A549 (cell line): ENCODE data around the gene KEAP1. TPM values are rescaled to one million over a fixed set of nuclear protein-coding genes. Genes with fewer than 3 reads are reported as not detected.

Source experiments
- ATAC-seq, 2 experiments: fragments of 200-7000 bp in 1 of 2; fragments of >200 bp in 1 of 2; cut with Nextera tagmentation in 1 of 2; cut with Tn5 transposase in 1 of 2; 3 replicates each; pipeline versions ENCODE4 v1.8.0 to v1.9.1; 2018 to 2020; ENCODE audit warnings: mild to moderate bottlenecking in 1 of 2, moderate library complexity in 1 of 2
- CTCF ChIA-PET: fragments of 300-600 bp; sonication (Branson Sonifier 250); formaldehyde crosslinking; extraction: SDS; loops from one replicate; lab custom pipeline; 2021; ENCODE audit warnings: antibody characterized with exemption, inconsistent platforms; lab: Yijun Ruan, JAX
- POLR2A ChIA-PET: fragments of 350-600 bp; formaldehyde crosslinking; extraction: SDS; loops from one replicate; lab custom pipeline; 2021; ENCODE audit warnings: antibody characterized with exemption, inconsistent platforms; lab: Yijun Ruan, JAX
- DNase-seq, 2 experiments: peaks; one replicate each; pipeline versions ENCODE4 v3.0.0 to v3.0.0-alpha.2; 2011 to 2016; ENCODE audit warnings: low read depth in 1 of 2, low spot score in 1 of 2
- FAIRE-seq: peaks from 2 replicates; lab custom pipeline; 2011; peaks lifted over from hg19 to GRCh38; lab: Jason Lieb, UNC
- H3K27ac ChIP-seq, 2 experiments: fragments of >200 bp; sonication (Bioruptor Twin); formaldehyde crosslinking; 3 replicates each; pipeline ENCODE4 v1.5.1; 2016 to 2017
- H3K4me1 ChIP-seq: fragments of >200 bp; sonication (Bioruptor Twin); formaldehyde crosslinking; 3 replicates; pipeline ENCODE4 v1.6.1; 2016
- H3K4me2 ChIP-seq: fragments of >200 bp; sonication (Bioruptor Twin); formaldehyde crosslinking; 3 replicates; pipeline ENCODE4 v1.6.1; 2016
- H3K4me3 ChIP-seq: fragments of >200 bp; sonication (Bioruptor Twin); formaldehyde crosslinking; 3 replicates; pipeline ENCODE4 v1.5.1; 2016
- H3K9me3 ChIP-seq: fragments of >200 bp; sonication (Bioruptor Twin); formaldehyde crosslinking; 3 replicates; pipeline ENCODE4 v1.6.1; 2016
- ATOH8 ChIP-seq: fragments of 250-450 bp; sonication (Bioruptor Pico); IDR thresholded peaks from 2 replicates; pipeline ENCODE4 v1.5.0; 2020; ENCODE audit warnings: low read depth, mild to moderate bottlenecking, moderate library complexity
- BCL3 ChIP-seq: fragments of >200 bp; sonication (Bioruptor Twin); formaldehyde crosslinking; IDR thresholded peaks from 3 replicates; pipeline ENCODE4 v1.6.1; 2016
- CBX2 ChIP-seq: fragments of 200-600 bp; sonication (generic); IDR thresholded peaks from 2 replicates; pipeline ENCODE4 v1.6.1; 2016; ENCODE audit warnings: low read depth, mild to moderate bottlenecking, borderline replicate concordance
- CHD2 ChIP-seq: fragments of 150-350 bp; IDR thresholded peaks from 2 replicates; pipeline ENCODE4 v1.6.1; 2014; ENCODE audit warnings: low read length; ENCODE audit not compliant: partially characterized antibody
- CTCF ChIP-seq: fragments of >200 bp; sonication (Bioruptor Twin); formaldehyde crosslinking; IDR thresholded peaks from 3 replicates; pipeline ENCODE4 v1.5.1; 2016
- E2F6 ChIP-seq: IDR thresholded peaks from 2 replicates; pipeline ENCODE4 v1.6.1; 2012; ENCODE audit warnings: low read depth, borderline replicate concordance
- EP300 ChIP-seq, 2 experiments: fragments of >200 bp; sonication (Bioruptor Twin); formaldehyde crosslinking; IDR thresholded peaks; 2 replicates in 1 of 2; 3 replicates in 1 of 2; pipeline ENCODE4 v1.6.1; 2016 to 2017
- FOSL2 ChIP-seq, 2 experiments: fragments of 450-650 bp in 1 of 2; fragments of >200 bp in 1 of 2; sonication (Bioruptor Twin) in 1 of 2; formaldehyde crosslinking; IDR thresholded peaks; 2 replicates each; pipeline versions ENCODE4 v1.5.0 to v1.6.1; 2016 to 2020; ENCODE audit warnings: mild to moderate bottlenecking in 1 of 2, moderate library complexity in 1 of 2
- GATA3 ChIP-seq: IDR thresholded peaks from 2 replicates; pipeline ENCODE4 v1.6.1; 2012; ENCODE audit warnings: borderline replicate concordance
- HOXB5 ChIP-seq: fragments of 250-450 bp; sonication (Bioruptor Pico); IDR thresholded peaks from 2 replicates; pipeline ENCODE4 v1.5.0; 2020; ENCODE audit warnings: mild to moderate bottlenecking, moderate library complexity
- JUN ChIP-seq, 2 experiments: fragments of >200 bp; sonication (Bioruptor Twin); formaldehyde crosslinking; IDR thresholded peaks; 2 replicates in 1 of 2; 3 replicates in 1 of 2; pipeline ENCODE4 v1.6.1; 2016 to 2017
- MAFK ChIP-seq: fragments of 450-650 bp; IDR thresholded peaks from 2 replicates; pipeline ENCODE4 v1.6.1; 2014; ENCODE audit not compliant: partially characterized antibody
- NFE2L2 ChIP-seq: fragments of 150-350 bp; conservative IDR thresholded peaks from 2 replicates; pipeline ENCODE4 v1.6.1; 2014; ENCODE audit warnings: low read length
- PHF8 ChIP-seq: fragments of 200-600 bp; sonication (generic); IDR thresholded peaks from 2 replicates; pipeline ENCODE4 v1.6.1; 2016; ENCODE audit warnings: low read depth, mild to moderate bottlenecking, antibody characterized with exemption, moderate library complexity, borderline replicate concordance
- POLR2A ChIP-seq: IDR thresholded peaks from 2 replicates; pipeline ENCODE4 v1.6.1; 2012; ENCODE audit warnings: mild to moderate bottlenecking, low read length
- RFX5 ChIP-seq: fragments of 450-650 bp; IDR thresholded peaks from 2 replicates; pipeline ENCODE4 v1.7.1; 2014; ENCODE audit warnings: antibody characterized with exemption, mild to moderate bottlenecking, moderate library complexity
- TFCP2L1 ChIP-seq: fragments of 250-450 bp; sonication (Bioruptor Pico); IDR thresholded peaks from 2 replicates; pipeline ENCODE4 v1.5.0; 2021; ENCODE audit warnings: mild to moderate bottlenecking
- ZNF302 ChIP-seq: fragments of 250-450 bp; sonication (Bioruptor Pico); IDR thresholded peaks from 2 replicates; pipeline ENCODE4 v1.9.0; 2021; ENCODE audit warnings: inconsistent platforms, mild to moderate bottlenecking, moderate library complexity
- WGBS: methylation state at CpG from one replicate; pipeline ENCODE4 v1.1.6; 2017; ENCODE audit errors: missing lambda C conversion rate; 5-methylcytosine and 5-hydroxymethylcytosine counted together
- polyA plus RNA-seq, 4 experiments: library from polyadenylated mRNA; depleted of rRNA in 3 of 4; stranded (reverse); fragments of >200 nt; fragmentation: RNase III in 1 of 4; extraction: RNeasy Plus Mini Kit Qiagen cat#74134 plus additional on column Dnase treatment in 1 of 4; gene quantifications; 2 replicates in 3 of 4; 3 replicates in 1 of 4; pipeline ENCODE4 v1.2.3, GENCODE V29; 2011 to 2017
- TF ChIP-seq, protein P1 (sequence below): IDR thresholded peaks from 2 replicates; pipeline ENCODE4 v1.6.1; 2012

KEAP1 gene
- polyA plus RNA-seq, 2 of the 4 experiments (the other 2 are of a cell fraction) = 49.3 to 67.7 TPM

DNA sequence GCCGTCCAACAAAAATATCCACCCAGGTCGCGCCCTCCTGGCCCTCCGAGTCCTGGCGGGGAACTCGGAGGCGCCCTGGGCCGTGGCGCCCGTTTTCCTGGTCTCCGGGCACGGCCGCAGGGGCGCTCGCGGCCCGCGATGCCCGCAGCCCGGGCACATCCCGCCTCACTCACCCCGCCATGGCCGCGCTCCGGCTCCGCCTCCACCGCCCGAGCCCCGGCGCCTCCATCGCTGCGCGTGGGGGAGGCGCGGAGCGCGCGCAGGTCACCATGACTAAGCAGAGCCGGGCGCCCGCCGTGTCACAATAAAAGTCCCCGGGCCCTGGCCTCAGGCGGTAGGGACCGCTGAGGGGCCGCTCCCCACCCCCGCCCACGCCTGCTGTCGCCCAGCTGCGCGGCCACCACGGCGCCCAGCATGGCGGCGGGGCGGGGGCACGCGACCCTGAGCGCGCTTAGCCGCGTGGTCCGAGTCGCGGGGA lies 593 bp downstream of the KEAP1 start:
- no peaks in the 10 kb centered on the region for H3K9me3 ChIP-seq
- peak overlapping the region; percentile 100 for H3K27ac ChIP-seq
- POLR2A ChIA-PET = interaction anchor here (0.6 kb wide), 1 partner anchor 36 kb away, joined by 3 read pairs; no protein-coding TSS in a partner anchor
- H3K4me1 ChIP-seq = peaks cover 21% of the 10 kb centered on the region
- H3K4me3 ChIP-seq = peak overlapping the region; percentile 84
- CTCF ChIA-PET = no interaction called here
- H3K4me2 ChIP-seq = peak overlapping the region; percentile 98
- WGBS = no CpG with 5 or more reads among the region's 65 CpGs
- FAIRE-seq (no peak), DNase-seq (peak; percentile 71 to 87), ATAC-seq (peak; percentile 92)
- TF ChIP-seq POLR2A (peak; percentile 39), RFX5 (no peak; the same call in 1 of the 2 replicates), HOXB5 (CRISPR knock-in tag) (no peak; the same call in 1 of the 2 replicates), CTCF (no peak), EP300 (IDR thresholded peaks at IDR 0.05) (peak in 1 of 2 experiments; percentile 61; a peak in 1 of 5 replicates), PHF8 (peak; percentile 76), FOSL2 (IDR thresholded peaks at IDR 0.05) (no peak), FOSL2 (CRISPR knock-in tag; IDR thresholded peaks at IDR 0.05) (peak; percentile 81), MAFK (peak; percentile 94), BCL3 (peak; percentile 62; the same call in 2 of the 3 replicates), NFE2L2 (peak; percentile 95), ZNF302 (CRISPR knock-in tag) (no peak), CBX2 (no peak), ATOH8 (CRISPR knock-in tag) (peak; percentile 76), GATA3 (peak; percentile 32; the same call in 1 of the 2 replicates), JUN (IDR thresholded peaks at IDR 0.05) (peak; percentile 66 to 96), CHD2 (no peak)
- TF ChIP-seq, protein P1, sequence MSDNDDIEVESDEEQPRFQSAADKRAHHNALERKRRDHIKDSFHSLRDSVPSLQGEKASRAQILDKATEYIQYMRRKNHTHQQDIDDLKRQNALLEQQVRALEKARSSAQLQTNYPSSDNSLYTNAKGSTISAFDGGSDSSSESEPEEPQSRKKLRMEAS = peak; percentile 23; the same call in 1 of the 2 replicates

DNA sequence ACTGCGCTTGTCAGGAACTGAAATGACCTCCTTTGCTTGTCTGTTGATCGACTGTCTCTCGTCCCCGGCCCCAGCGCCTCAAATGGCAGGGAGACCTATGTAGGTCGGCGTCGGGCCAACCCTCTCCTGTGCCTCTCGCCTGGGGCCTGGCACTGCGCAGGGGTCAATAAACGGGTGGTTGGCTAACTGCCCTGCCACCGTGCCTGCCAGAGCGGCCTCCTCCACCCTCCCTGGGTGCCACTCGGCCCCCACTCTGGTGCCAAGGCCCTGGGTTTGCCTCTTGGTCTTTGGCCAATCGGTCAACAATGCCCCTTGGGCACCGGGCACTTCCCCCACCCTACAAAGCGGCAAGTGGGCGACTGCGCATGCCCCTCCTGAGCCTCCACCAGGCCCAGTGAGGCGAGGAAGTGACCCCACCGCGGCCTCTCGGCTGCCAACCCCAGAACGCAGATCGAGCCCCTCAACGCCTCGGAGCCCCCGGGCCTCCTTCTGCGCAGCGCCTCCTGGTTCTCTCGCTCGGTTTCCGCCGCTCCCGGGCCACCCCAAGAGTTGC lies 1.1 kb downstream of the KEAP1 start:
- DNase-seq = peak; percentile 65 to 80

More for the DNA sequence above, 1.1 kb downstream of the KEAP1 start:
- H3K4me3 ChIP-seq = peak overlapping the region; percentile 84
- ChIA-PET POLR2A (no interaction called here), CTCF (interaction anchor here (1.1 to 2.2 kb wide), 2 partner anchors 7 to 10 kb away, joined by 3 to 8 read pairs; no protein-coding TSS in a partner anchor)
- peak overlapping the region; percentile 100 for H3K27ac ChIP-seq
- ATAC-seq (peak; percentile 74 to 79), FAIRE-seq (no peak)
- no peak for TF ChIP-seq BCL3
- peak; percentile 12; the same call in 1 of the 2 replicates for TF ChIP-seq E2F6
- no peak for TF ChIP-seq TFCP2L1 (CRISPR knock-in tag)
- under 1% methylated on average over 10 of the region's 35 CpGs for WGBS
- H3K9me3 ChIP-seq = no peaks in the 10 kb centered on the region
- H3K4me2 ChIP-seq = peak overlapping the region; percentile 98
- H3K4me1 ChIP-seq = peaks cover 21% of the 10 kb centered on the region
